Calu3 (cell line): ENCODE data around the gene TMEM178B. TPM values are rescaled to one million over a fixed set of nuclear protein-coding genes. Genes with fewer than 3 reads are reported as not detected.

Experiments
- BruUV-seq: library from RNA; stranded (reverse); fragments of 400-500 nt; replicated peaks from 2 replicates; lab custom pipeline; 2021; lab: Mats Ljungman, UMichigan
- CTCF ChIA-PET: fragments of 300-600 bp; sonication (Branson Sonifier 250); formaldehyde crosslinking; loops from one replicate; lab custom pipeline; 2022; ENCODE audit warnings: antibody characterized with exemption; lab: Charles Lee
- DNase-seq: peaks from one replicate; pipeline ENCODE4 v3.0.0; 2022
- H3K27ac Mint-ChIP-seq: one replicate; pipeline ENCODE4 v1.8.0; 2022; ENCODE audit warnings: mixed read lengths; ENCODE audit not compliant: unreplicated experiment
- H3K27me3 Mint-ChIP-seq: one replicate; pipeline ENCODE4 v1.8.0; 2022; ENCODE audit warnings: mixed read lengths; ENCODE audit not compliant: unreplicated experiment
- H3K36me3 Mint-ChIP-seq: one replicate; pipeline ENCODE4 v1.8.0; 2022; ENCODE audit warnings: mild to moderate bottlenecking, moderate library complexity, mixed read lengths; ENCODE audit not compliant: insufficient read depth, unreplicated experiment
- H3K4me1 Mint-ChIP-seq: one replicate; pipeline ENCODE4 v1.8.0; 2022; ENCODE audit warnings: mild to moderate bottlenecking, low read depth, mixed read lengths; ENCODE audit not compliant: unreplicated experiment
- H3K4me3 Mint-ChIP-seq: one replicate; pipeline ENCODE4 v1.8.0; 2022; ENCODE audit warnings: mild to moderate bottlenecking, low read depth, moderate library complexity, mixed read lengths; ENCODE audit not compliant: unreplicated experiment
- H3K9me3 Mint-ChIP-seq: one replicate; pipeline ENCODE4 v1.8.0; 2022; ENCODE audit warnings: low read depth, mixed read lengths; ENCODE audit not compliant: unreplicated experiment
- intact Hi-C: fragments of 100-400 bp; cut with micrococcal nuclease; formaldehyde crosslinking; loops from one replicate; pipeline ENCODE4 v1.10.0; 2022; ENCODE audit not compliant: unreplicated experiment
- total RNA-seq: library from RNA; stranded (reverse); gene quantifications from 2 replicates; pipeline ENCODE4 v1.2.3, GENCODE V29; 2022
- TF ChIP-seq, protein P1 (sequence below): fragments of 200-600 bp; IDR thresholded peaks from one replicate; pipeline ENCODE4 v1.8.0; 2022; ENCODE audit warnings: antibody characterized with exemption; ENCODE audit not compliant: unreplicated experiment

The TMEM178B gene
- total RNA-seq, 1 experiment from 2014 or later = 1.5 TPM

- BruUV-seq = no TSS peak
- intact Hi-C loops = no loop called here
- Mint-ChIP-seq H3K9me3 (peaks cover 10% of the 10 kb centered on the region), H3K4me1 (no peaks in the 10 kb centered on the region), H3K36me3 (no peaks in the 10 kb centered on the region), H3K27me3 (no peaks in the 10 kb centered on the region), H3K27ac (no peak overlapping the region), H3K4me3 (no peak overlapping the region)
- no peak for DNase-seq
- CTCF ChIA-PET = no interaction called here
- TF ChIP-seq, protein P1, sequence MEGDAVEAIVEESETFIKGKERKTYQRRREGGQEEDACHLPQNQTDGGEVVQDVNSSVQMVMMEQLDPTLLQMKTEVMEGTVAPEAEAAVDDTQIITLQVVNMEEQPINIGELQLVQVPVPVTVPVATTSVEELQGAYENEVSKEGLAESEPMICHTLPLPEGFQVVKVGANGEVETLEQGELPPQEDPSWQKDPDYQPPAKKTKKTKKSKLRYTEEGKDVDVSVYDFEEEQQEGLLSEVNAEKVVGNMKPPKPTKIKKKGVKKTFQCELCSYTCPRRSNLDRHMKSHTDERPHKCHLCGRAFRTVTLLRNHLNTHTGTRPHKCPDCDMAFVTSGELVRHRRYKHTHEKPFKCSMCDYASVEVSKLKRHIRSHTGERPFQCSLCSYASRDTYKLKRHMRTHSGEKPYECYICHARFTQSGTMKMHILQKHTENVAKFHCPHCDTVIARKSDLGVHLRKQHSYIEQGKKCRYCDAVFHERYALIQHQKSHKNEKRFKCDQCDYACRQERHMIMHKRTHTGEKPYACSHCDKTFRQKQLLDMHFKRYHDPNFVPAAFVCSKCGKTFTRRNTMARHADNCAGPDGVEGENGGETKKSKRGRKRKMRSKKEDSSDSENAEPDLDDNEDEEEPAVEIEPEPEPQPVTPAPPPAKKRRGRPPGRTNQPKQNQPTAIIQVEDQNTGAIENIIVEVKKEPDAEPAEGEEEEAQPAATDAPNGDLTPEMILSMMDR = no peak
Measured at GRCh38 chr7:141257597-141257996, 183.7 kb downstream of the TMEM178B start.

GRCh38 chr7:141258559-141258958 is 184.7 kb downstream of the TMEM178B start:
- H3K4me3 Mint-ChIP-seq = no peak overlapping the region
- no peaks in the 10 kb centered on the region for H3K4me1 Mint-ChIP-seq
- BruUV-seq = no TSS peak

DNA sequence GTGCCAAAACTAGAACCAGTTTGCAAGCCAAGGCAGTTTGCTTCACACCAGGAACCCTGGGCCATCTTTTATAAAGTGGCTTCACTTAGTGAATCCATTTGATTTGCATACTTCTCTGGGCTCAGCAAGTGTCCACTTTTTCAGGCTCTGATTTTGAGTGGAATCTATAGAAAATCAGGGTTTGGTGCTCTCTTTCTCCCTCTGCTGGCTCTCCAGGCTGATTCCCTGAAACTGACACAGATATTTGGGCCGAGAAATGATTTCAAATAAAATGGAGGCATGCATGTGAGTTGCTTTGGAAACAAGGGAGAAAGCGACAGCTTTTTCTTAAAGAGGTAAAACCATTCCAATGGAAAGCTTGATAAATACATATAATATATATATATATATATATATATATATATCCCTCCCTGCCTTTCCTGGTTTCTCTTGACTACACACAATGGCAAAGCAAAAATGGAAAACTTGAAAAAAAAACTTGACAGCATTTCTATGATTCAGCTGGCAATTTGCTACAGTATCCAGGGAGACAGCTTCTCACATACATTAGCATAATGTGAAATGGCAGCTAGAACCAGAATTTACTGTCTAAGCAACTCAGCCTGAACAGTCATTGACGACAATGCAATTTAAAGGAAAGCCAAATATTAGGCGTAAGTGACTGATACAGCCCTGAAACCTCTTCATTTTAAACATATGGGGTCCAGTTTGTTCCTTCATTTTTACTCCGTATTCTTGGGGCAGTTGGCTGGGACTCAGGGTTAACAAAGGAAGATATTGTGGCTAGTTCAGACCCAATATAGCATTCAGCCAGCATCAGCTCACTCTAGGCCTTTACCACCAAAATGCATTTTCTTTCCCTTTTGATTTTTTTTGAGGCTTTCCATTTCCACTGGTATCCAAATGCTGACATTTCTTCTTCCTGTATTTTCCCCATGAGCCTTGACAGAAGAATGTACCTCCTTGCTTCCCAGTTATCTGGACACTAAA is 188.5 kb downstream of the TMEM178B start:
- no TSS peak for BruUV-seq
- TF ChIP-seq, protein P1 = no peak
- Mint-ChIP-seq H3K27ac (no peak overlapping the region), H3K9me3 (peaks cover 7% of the 10 kb centered on the region), H3K4me3 (no peak overlapping the region), H3K4me1 (no peaks in the 10 kb centered on the region), H3K36me3 (no peaks in the 10 kb centered on the region), H3K27me3 (no peaks in the 10 kb centered on the region)
- intact Hi-C loops = no loop called here
- DNase-seq = no peak
- CTCF ChIA-PET = no interaction called here

More at GRCh38 chr7:141258559-141258958, 184.7 kb downstream of the TMEM178B start:
- no peak for DNase-seq
- Mint-ChIP-seq H3K27me3 (no peaks in the 10 kb centered on the region), H3K36me3 (no peaks in the 10 kb centered on the region), H3K9me3 (peaks cover 10% of the 10 kb centered on the region), H3K27ac (no peak overlapping the region)
- CTCF ChIA-PET = no interaction called here
- TF ChIP-seq, protein P1 = no peak
- intact Hi-C loops = no loop called here

GRCh38 chr7:141263508-141263907 is 189.6 kb downstream of the TMEM178B start:
- TF ChIP-seq, protein P1 = no peak
- no peaks in the 10 kb centered on the region for H3K36me3 Mint-ChIP-seq
- no peak overlapping the region for H3K4me3 Mint-ChIP-seq
- peaks cover 7% of the 10 kb centered on the region for H3K9me3 Mint-ChIP-seq
- no peak for DNase-seq
- H3K27ac Mint-ChIP-seq = no peak overlapping the region
- CTCF ChIA-PET = no interaction called here
- H3K27me3 Mint-ChIP-seq = no peaks in the 10 kb centered on the region
- no peaks in the 10 kb centered on the region for H3K4me1 Mint-ChIP-seq
- no TSS peak for BruUV-seq
- intact Hi-C loops = no loop called here
